ENCODE data around the gene GRB2.

GRB2 gene

DNA sequence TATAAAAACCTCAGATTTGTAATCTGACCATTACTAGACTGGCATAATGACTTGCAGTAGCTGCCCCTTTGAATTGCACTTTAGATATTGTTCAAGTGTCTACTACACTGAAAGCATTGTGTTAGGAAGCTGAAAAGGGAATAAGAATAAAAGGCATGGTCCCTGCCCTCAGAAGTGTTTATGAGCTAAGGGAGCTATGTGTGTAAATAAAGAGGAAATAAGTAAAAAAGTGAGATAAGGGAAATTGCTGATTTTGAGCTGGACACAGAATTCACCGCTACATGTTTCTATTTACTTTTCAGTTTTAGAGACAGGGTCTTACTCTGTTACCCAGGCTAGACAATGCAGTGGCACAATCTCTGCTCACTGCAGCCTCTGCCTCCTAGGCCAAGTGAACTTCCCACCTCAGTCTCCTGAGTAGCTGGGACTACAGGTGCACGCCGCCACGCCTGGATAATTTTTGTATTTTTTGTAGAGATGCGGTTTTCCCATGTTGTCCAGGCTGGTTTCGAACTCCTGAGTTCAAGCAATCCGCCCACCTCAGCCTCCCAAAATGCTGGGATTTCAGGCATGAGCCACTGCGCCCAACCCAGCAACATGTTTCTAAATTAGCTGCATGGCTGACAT is 57.0 kb downstream of the GRB2 start:
- DNase-seq, result no peak

- DNase-seq, result peak in 1 of 2 experiments; percentile 46
Observed at GRCh38 chr17:75346906-75347305, 58.6 kb downstream of the GRB2 start.

DNA sequence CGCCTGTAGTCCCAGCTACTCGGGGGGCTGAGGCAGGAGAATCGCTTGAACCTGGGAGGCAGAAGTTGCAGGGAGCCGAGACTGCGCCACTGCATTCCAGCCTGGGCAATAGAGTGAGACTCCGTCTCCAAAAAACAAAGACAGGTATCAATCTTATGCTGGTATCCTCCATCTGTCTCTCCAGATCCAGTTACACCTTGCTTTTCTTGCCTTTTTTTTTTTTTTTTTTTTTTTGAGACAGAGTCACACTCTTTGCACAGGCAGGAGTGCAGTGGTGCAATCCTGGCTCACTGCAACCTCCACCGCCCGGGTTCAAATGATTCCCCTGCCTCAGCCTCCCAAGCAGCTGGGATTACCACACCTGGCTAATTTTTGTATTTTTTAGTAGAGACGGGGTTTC is 59.1 kb downstream of the GRB2 start:
- peak in 1 of 2 experiments; percentile 32 for DNase-seq

- no peak for DNase-seq
Observed at GRCh38 chr17:75345514-75346167, 59.8 kb downstream of the GRB2 start.

GRCh38 chr17:75344666-75345065 is 60.8 kb downstream of the GRB2 start:
- DNase-seq, result peak; percentile 94 to 98

GRCh38 chr17:75342996-75343395 is 62.5 kb downstream of the GRB2 start:
- DNase-seq, result peak; percentile 69 to 89

GRCh38 chr17:75341784-75342486 is 63.5 kb downstream of the GRB2 start:
- DNase-seq, result peak in 1 of 2 experiments; percentile 55

GRCh38 chr17:75340631-75341030 is 64.8 kb downstream of the GRB2 start:
- DNase-seq, result peak; percentile 67 to 91

GRCh38 chr17:75339971-75340370 is 65.5 kb downstream of the GRB2 start:
- DNase-seq, result no peak

GRCh38 chr17:75338335-75338734 is 67.1 kb downstream of the GRB2 start:
- no peak for DNase-seq

- no peak for DNase-seq
Observed at GRCh38 chr17:75335315-75335714, 70.2 kb downstream of the GRB2 start.

DNA sequence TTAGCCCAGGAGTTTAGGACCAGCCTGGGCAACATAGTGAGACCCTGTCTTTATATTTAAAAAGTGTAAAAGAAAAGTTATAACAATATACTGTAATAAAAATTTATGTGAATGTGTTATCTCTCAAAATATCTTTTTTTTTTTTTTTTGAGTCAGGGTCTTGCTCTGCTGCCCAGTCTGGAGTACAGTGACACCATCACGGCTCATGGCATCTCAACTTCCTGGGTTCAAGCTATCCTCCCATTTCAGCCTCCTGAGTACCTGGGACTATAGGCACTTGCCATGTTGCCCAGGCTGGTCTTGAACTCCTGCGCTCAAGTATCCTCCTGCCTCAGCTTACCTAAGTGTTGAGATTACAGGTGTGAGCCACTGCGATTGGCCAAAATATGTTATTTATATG is 70.8 kb downstream of the GRB2 start:
- no peak for DNase-seq

DNA sequence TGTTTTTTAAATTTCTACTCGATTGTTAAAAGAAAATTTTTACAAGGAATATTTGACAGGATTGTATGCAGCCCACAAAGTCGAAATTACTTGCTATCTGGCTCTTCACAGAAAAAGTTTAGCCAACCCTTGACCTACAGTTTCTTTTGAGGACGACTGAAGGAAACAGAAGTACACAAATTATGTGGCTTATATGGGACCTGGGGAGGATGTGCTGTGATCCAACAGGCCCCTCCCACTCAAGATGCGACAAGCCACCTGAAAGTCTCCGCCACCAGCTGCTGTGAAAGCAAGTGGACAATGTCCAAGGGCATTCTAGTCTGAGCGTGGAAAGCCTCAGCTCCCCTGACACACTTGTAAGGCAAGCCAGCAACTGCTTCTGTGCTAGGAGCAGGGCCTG is 73.8 kb downstream of the GRB2 start:
- no peak for DNase-seq

DNA sequence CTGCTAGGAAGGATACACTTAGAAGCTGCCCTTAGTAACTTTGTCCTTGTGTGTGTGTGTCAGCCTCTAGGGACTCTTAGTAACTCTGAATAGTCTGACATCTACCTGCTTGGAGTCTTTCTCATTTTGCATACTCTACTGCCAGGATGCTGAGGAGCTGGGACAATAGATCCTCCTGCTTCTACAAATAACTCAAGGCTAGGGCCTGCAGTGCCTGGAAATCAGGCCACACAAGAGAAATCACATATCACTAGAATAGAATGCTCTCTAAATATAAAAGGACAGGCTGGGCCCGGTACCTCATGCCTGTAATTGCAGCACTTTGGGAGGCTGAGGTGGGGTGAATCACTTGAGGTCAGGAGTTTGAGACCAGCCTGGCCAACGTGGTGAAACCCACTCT is 77.7 kb downstream of the GRB2 start:
- no peak for DNase-seq

- no peak for DNase-seq
Observed at GRCh38 chr17:75326226-75326848, 79.1 kb downstream of the GRB2 start.

DNA sequence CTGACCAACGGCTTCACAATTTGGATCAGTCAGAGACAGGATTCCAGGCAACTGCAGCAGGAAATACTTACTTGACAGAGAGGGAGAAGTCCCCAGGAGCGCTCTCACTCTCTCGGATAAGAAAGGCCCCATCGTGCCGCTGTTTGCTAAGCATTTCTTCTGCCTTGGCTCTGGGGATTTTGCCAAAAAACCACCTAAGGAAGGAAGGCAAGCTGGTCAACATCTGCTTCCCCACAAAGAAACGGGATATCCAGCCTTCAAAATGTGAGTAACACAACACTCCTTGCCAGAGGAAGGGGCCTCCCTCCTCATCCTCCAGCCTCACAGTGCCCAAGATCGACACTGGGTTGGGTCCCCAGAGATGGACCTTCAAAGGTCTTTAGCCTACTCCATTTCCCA is 79.7 kb downstream of the GRB2 start:
- peak; percentile 50 to 64 for DNase-seq

- DNase-seq, result no peak
Observed at GRCh38 chr17:75325348-75325747, 80.1 kb downstream of the GRB2 start.

- DNase-seq, result no peak
Observed at GRCh38 chr17:75321506-75321905, 84.0 kb downstream of the GRB2 start.

DNA sequence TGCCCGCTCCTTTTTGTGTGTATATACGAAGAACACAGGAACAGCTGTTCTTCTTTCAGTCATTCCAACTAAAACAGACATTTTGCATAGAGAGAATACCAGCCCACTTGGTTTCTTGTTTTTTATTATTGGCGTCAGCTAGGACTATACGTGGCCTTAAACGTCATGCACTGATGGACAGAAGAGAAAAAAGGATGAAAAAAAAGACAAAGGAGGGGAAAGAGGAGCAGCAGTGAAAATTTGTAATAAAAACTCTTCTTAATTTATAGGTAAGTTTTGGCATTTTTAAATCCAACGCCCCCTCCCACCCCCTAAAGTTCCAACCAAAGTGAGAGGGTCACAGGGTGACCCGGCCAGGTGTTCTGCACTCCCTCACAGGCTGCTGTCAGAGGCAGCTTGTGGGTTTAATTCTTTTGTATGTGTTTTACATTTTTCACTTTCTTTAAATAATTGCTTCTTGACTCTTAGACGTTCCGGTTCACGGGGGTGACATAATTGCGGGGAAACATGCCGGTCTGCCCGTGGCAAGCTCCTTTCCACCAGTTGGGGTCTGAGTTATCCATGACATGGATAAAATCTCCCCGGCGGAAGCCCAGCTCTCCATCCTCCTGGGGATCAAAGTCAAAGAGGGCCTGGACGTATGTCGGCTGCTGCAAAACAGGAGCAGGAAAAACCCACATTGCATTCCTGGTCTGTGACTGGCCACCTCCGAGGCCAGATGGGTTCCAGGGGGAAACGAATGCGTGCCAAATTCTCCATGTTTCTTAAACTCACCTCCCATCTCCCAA is 85.4 kb downstream of the GRB2 start:
- no peak for DNase-seq

- DNase-seq, result no peak
Observed at GRCh38 chr17:75318615-75319222, 86.8 kb downstream of the GRB2 start.

DNA sequence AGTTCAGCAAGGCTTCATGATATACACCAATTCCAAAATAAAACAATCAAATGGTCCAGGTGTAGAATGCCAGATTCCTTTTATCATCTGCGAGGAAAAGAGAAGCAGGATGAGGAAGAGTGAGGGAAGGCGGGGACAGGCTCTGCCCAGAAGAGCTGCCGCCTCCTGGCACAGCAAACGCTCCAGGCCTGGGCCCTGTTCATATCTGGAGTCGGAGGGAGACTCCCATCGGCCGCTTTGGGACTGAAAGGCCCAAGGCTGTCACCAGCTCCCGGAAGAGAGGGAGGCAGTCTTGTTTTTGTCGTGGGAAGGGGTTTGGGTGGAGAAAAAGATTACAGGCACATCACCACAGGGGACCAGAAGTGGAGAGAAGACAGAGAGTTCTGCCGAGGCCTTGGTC is 87.3 kb downstream of the GRB2 start:
- no peak for DNase-seq

- DNase-seq, result no peak
Observed at GRCh38 chr17:75317671-75318070, 87.8 kb downstream of the GRB2 start.

GRCh38 chr17:75316253-75316652 is 89.2 kb downstream of the GRB2 start:
- no peak for DNase-seq
